Skeletal muscle tissue (tissue), 4 donors: ENCODE results near the gene NAT8. TPM values are rescaled to one million over a fixed set of nuclear protein-coding genes. Genes with fewer than 3 reads are reported as not detected.
"Not testable (repeated sequence)": the region's sequence is repeated elsewhere in the genome, so short reads cannot be mapped to it uniquely, and the experiment has no call there.

ENCODE experiments used
- H3K27ac ChIP-seq: one replicate; pipeline ENCODE4 v1.7.0; 2013; ENCODE audit warnings: mild to moderate bottlenecking, low read depth, low read length, inconsistent platforms
- H3K27me3 ChIP-seq, 3 donors: one replicate each; pipeline ENCODE4 v1.7.0; 2013; ENCODE audit warnings: low read length in 3 of 3; ENCODE audit not compliant: control insufficient read depth in 3 of 3, insufficient read depth in 3 of 3
- H3K36me3 ChIP-seq, 3 donors: one replicate each; pipeline ENCODE4 v1.7.0; 2013; ENCODE audit warnings: low read length in 3 of 3; ENCODE audit not compliant: control insufficient read depth in 3 of 3, insufficient read depth in 3 of 3
- H3K4me1 ChIP-seq, 3 donors: one replicate each; pipeline ENCODE4 v1.7.0; 2013; ENCODE audit warnings: low read length in 3 of 3, mild to moderate bottlenecking in 3 of 3; ENCODE audit not compliant: control insufficient read depth in 3 of 3, insufficient read depth in 3 of 3
- H3K4me3 ChIP-seq, 3 donors: one replicate each; pipeline ENCODE4 v1.7.0; 2013; ENCODE audit warnings: low read length in 3 of 3
- H3K9ac ChIP-seq, 3 donors: one replicate each; pipeline ENCODE4 v1.7.0; 2013; ENCODE audit warnings: low read length in 3 of 3, mild to moderate bottlenecking in 3 of 3, moderate library complexity in 2 of 3, low read depth in 1 of 3
- H3K9me3 ChIP-seq, 3 donors: one replicate each; pipeline ENCODE4 v1.7.0; 2013; ENCODE audit warnings: low read length in 3 of 3; ENCODE audit not compliant: control insufficient read depth in 3 of 3
- total RNA-seq: library from RNA; depleted of rRNA; stranded (reverse); fragments of >200 nt; gene quantifications from one replicate; pipeline ENCODE4 v1.2.3, GENCODE V29; 2014
- donor health status: Osteomylitis.

The NAT8 gene
- total RNA-seq, 1 donor from 2014 or later: not detected

- Histone ChIP-seq H3K36me3 (peaks cover 3 to 13% (median 4%) of the 10 kb centered on the region in 3 donors), H3K27ac (no peak overlapping the region), H3K9ac (no peak overlapping the region), H3K4me1 (no peaks in the 10 kb centered on the region), H3K9me3 (no peaks in the 10 kb centered on the region), H3K4me3 (no peak overlapping the region), H3K27me3 (no peaks in the 10 kb centered on the region)
Observed at GRCh38 chr2:73611193-73611592, 31.0 kb downstream of the NAT8 start.

GRCh38 chr2:73610111-73610510 lies 32.1 kb downstream of the NAT8 start:
- peaks cover 3 to 13% (median 4%) of the 10 kb centered on the region in 3 donors for H3K36me3 ChIP-seq
- no peak overlapping the region for H3K4me3 ChIP-seq
- H3K27ac ChIP-seq: no peak overlapping the region
- no peaks in the 10 kb centered on the region for H3K4me1 ChIP-seq
- no peaks in the 10 kb centered on the region for H3K27me3 ChIP-seq
- H3K9me3 ChIP-seq: no peaks in the 10 kb centered on the region
- H3K9ac ChIP-seq: no peak overlapping the region

GRCh38 chr2:73604589-73604988 lies 37.6 kb downstream of the NAT8 start:
- not testable (repeated sequence) for H3K9ac ChIP-seq, H3K9me3 ChIP-seq, H3K27me3 ChIP-seq, H3K4me3 ChIP-seq, H3K4me1 ChIP-seq, H3K27ac ChIP-seq
- H3K36me3 ChIP-seq: peaks cover 11 to 14% (median 12%) of the 10 kb centered on the region in 3 donors

- not testable (repeated sequence) for H3K4me1 ChIP-seq, H3K4me3 ChIP-seq, H3K27ac ChIP-seq, H3K27me3 ChIP-seq, H3K9ac ChIP-seq, H3K9me3 ChIP-seq
- peaks cover 11 to 14% (median 12%) of the 10 kb centered on the region in 3 donors for H3K36me3 ChIP-seq
Observed at GRCh38 chr2:73603099-73603588, 39.1 kb downstream of the NAT8 start.

GRCh38 chr2:73601780-73602179 lies 40.4 kb downstream of the NAT8 start:
- H3K36me3 ChIP-seq: peaks cover 11 to 14% (median 12%) of the 10 kb centered on the region in 3 donors

GRCh38 chr2:73594251-73594650 lies 48.0 kb downstream of the NAT8 start:
- Histone ChIP-seq H3K27me3 (no peaks in the 10 kb centered on the region), H3K9ac (no peak overlapping the region), H3K36me3 (no peaks in the 10 kb centered on the region), H3K4me1 (no peaks in the 10 kb centered on the region), H3K27ac (no peak overlapping the region), H3K4me3 (no peak overlapping the region), H3K9me3 (no peaks in the 10 kb centered on the region)

More at GRCh38 chr2:73601780-73602179, 40.4 kb downstream of the NAT8 start:
- no peaks in the 10 kb centered on the region for H3K9me3 ChIP-seq
- no peak overlapping the region for H3K4me3 ChIP-seq
- no peak overlapping the region for H3K27ac ChIP-seq
- H3K4me1 ChIP-seq: no peaks in the 10 kb centered on the region
- no peak overlapping the region for H3K9ac ChIP-seq
- H3K27me3 ChIP-seq: no peaks in the 10 kb centered on the region

GRCh38 chr2:73593680-73594079 lies 48.5 kb downstream of the NAT8 start:
- Histone ChIP-seq H3K9ac (no peak overlapping the region), H3K36me3 (no peaks in the 10 kb centered on the region), H3K9me3 (no peaks in the 10 kb centered on the region), H3K27ac (no peak overlapping the region), H3K4me1 (no peaks in the 10 kb centered on the region), H3K27me3 (no peaks in the 10 kb centered on the region), H3K4me3 (no peak overlapping the region)

Other genes with a start within 250 kb of the NAT8 start
- 18.8 TPM for gene TPRKB, start 94.9 kb upstream of the NAT8 start, total RNA-seq
- 28.2 TPM for gene DUSP11, start 137.7 kb upstream of the NAT8 start, total RNA-seq
- not detected for gene C2orf78, start 141.8 kb upstream of the NAT8 start, total RNA-seq
- 12.0 TPM for gene STAMBP, start 186.5 kb upstream of the NAT8 start, total RNA-seq